Measurements from ENCODE around the gene GPATCH2L.

GRCh38 chr14:76131071-76131965, 20.4 kb upstream of the GPATCH2L start:
- no peak for TF ChIP-seq CTCF (IDR thresholded peaks at IDR 0.05)
- TF ChIP-seq ZFX (IDR thresholded peaks at IDR 0.05; ENCODE audit: borderline replicate concordance), result no peak
